NCI-H82 treated with DMSO at 0.1 percent for 48 hours (cell line): ENCODE measurements around the gene KBTBD12.

ENCODE experiments used
- DNase-seq: peaks from one replicate; lab custom pipeline; 2025; ENCODE audit not compliant: unreplicated experiment; lab: John Stamatoyannopoulos, UW

The KBTBD12 gene

DNA sequence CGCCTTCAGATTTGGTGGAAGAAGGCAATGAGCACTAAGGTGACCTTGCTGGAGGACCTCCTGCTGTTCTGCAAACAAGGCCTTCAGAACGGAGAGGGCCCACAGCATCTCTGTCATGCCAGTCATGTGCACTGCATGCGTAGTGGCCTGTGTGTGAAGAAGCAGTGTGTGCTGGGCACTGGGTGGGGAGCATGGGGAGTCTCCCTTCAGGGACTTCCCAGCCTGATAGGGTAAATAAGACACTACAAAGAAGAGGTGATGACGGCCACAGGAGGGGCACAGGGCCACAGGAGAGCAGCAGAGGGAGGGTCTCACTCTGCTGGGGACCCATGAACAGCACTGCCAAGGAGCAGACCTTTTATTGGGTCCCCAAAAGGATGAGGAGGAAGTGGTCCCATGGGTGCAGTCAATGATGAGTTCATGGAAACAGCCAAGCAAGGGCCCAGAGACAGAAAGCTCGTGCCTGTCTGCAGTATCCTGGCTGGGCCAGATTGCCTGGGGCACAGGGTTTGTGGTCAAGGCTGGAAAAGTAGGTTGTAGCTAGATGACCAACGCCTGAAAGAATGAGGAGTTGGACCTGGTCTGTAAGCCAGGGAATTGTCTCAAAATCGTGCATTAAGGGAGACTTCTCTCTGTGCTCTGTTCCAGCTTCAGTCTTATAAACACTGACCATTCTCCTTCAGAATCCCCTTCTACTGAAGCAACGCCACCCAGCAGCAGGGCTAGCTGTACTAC is 69.4 kb downstream of the KBTBD12 start:
- DNase-seq, result no peak

DNA sequence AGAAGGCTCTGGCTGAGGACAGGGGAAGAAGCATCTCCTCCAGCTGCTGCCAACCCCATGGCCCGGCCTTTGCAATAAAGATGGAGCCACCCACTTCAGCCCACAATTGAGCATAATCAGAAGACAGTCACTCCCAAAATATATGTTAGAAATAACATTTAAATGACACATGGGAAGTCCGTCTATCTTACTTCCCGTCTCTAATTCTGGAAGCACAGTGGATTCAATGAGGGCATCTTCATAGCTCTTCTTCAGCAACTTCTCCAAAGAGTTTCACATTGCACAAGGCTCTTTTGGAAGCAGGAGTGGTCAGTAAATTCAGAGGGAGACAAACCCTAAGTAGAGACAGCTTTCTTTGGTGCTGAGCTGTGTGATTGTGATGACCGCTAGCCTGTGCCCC is 70.2 kb downstream of the KBTBD12 start:
- no peak for DNase-seq

DNA sequence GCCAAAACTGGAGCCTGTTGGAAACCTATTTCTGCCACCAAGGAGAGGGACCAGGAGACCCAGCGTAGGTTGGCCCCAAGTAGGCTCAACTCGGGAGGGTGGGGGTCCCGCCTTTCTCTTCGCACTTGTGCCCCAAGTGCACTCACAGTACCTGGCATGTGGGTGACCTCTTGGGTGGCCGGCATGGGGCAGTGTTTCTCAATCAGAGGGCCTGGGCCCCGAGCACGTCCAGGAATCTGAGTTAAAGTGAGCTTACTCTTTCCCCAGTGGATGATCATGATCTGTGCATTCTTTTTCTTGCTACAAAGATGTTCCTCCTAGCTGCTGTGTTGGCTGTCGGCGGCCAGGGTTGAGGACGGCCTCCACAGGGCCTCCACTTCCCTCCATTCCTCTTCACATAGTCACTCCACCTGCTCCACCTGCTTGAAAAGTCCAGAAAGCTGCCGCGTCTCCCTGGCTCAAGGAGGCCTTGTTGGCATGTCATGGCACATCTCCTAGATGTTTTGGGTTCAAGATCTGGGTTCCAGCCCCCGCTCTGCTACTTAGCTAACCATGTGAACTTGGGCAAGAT is 70.7 kb downstream of the KBTBD12 start:
- no peak for DNase-seq

DNA sequence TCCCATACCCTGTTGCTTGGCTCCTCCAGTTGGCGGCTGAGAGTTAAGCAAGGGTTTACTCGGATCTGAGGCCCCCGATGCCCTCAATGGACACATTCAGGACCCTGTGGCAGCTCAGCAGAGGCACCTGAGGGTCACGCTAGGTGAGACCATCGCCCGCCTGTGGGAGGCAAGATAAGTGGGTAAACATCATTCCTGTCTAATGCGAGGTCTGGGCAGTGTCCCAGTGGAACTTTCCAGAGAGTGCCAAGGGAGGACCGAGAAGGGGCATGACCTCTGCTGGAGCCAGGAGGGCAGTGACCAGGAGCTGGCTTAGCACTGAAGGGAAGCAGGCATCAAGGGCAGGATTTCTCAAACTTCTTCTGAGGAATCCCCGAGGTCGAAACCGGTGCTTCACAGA is 71.8 kb downstream of the KBTBD12 start:
- no peak for DNase-seq

DNA sequence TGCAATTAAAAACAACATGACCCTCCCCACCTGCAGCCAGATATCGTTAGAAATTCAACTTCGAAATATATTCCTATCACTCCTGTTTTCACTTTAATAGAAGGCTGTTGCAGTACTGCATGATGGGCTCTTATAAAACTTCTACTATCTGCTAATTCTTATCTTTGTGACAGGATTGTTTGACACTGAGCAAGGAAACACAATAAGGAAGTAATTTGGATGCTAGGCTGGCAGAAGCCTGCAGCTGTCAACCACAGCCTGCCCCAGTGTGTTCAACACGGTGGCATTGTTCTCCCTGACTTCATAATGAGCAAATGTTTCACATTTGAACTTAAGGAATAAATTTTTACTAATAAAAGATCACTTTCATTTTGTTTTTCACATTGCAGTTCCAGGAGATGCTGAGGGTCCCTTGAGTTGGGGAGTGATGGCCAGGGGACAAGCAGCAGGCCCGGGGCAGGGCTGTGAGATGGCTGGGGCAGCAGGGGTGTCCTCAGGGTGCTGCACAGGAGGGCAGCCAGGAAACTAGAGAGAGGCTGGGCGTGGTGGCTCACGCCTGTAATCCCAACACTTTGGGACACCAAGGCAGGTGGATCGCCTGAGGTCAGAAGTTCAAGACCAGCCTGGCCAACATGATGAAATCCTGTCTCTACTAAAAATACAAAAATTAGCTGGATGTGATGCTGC is 72.4 kb downstream of the KBTBD12 start:
- no peak for DNase-seq

DNA sequence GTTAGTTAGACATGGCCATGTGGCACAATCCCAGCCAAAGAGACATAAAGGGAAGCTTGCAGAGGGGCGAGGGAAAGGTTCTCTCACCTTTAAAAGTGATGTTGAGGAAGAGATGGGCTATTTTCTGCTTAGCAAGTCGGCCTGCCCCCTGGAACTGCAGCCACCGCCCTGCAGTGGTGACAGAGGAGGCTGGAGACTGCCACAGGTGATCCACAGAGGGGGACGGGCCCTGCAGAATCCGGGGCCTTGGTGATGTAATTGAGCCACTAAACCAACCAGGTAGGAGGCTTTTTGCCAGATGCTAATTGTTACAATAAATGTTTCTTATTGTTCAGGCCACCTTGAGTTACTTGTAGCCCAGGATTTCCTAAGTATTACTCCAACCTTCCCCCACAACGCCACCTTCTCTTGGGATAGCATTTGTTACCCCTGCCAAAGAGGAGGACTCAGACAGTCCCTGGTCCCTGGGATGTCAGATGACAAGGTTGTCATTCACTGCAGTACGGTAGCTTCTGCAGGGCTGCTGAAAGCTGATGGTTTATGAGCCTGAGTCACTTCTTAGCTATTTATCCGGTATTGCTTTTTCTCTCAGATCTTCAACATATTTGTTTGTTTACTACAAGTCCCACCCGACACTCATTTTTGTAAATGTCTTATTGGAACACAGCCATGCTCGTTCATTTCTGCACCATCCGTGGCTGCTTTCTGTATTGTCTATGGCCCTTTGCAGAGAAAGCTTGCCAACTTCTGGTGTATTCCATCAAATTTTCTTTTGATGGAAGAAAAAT is 73.9 kb downstream of the KBTBD12 start:
- DNase-seq, result no peak

DNA sequence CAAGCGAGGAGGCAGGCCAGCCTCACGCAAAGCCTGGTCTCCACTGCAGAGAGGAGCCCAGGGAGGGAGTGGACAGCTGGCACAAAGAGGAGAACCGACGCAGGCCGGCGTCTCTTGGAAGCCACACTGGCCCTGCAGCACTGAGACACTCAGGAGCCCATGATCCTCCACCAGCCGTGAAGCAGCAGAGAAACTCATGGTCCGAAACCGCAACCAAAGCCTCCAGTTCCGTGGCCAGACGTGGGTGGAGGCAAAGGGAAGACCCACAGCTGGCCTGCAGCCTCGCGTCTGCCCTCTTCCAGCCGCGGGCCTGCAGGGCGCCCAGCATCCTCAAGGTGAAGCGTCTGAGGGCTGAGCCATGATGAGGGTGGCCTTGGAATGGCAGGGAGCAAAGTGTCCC is 75.0 kb downstream of the KBTBD12 start:
- no peak for DNase-seq

DNA sequence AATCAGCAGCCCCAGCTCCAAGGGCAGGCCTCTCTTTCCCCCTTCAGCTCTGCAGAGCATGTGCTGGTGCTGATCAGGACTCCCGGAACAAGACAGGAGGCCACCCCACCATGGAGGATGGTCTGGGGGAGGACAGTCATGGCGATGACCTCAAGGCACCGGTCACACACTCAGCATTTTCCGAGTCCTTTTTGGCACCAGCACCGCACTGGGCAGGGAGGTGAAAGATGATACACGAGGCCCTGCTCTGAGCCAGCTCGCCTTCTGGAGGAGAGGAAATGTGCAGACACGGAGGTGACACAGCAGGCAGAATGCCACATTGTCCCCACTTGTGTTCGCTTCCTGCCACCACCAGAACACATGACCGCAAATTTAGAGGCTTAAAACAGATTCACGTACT is 75.4 kb downstream of the KBTBD12 start:
- DNase-seq, result no peak

DNA sequence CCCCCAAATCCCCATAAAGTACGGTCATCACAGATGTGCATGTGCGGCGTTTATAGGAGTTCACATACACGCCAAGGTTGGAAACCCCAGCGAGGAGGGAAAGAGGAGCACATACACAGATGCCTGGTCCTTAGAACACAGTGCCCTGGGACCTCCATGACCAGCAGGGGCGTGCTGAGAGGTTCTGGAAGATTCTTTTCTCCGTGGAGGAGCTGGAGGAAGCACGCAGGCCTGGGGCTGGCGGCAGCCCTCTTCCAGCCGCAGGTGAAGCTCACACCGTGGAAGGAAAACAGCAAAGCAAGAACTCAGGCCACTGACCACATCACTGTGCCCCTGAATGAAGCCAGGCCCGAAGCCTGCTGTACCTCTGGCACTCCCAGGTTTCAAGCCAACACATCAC is 76.2 kb downstream of the KBTBD12 start:
- no peak for DNase-seq

DNA sequence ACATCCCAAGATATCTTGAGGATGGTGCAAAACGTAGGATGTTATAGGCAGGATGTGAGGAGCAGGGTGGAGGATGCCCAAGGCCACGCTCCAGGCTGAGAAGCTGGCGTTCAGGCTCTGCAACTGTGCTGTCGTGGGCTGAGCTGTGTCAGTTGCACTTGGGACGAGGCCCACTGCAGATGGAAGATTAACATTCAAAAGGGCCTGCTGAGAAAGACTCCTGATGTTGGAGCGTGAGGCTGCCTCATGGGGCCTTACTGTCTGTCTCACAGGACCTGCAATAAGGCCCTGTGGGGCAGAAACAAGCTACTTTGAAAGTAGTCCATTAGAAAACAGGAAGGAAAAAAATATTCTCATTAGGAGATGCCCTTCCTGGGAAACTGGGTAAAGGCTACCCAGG is 76.6 kb downstream of the KBTBD12 start:
- no peak for DNase-seq

DNA sequence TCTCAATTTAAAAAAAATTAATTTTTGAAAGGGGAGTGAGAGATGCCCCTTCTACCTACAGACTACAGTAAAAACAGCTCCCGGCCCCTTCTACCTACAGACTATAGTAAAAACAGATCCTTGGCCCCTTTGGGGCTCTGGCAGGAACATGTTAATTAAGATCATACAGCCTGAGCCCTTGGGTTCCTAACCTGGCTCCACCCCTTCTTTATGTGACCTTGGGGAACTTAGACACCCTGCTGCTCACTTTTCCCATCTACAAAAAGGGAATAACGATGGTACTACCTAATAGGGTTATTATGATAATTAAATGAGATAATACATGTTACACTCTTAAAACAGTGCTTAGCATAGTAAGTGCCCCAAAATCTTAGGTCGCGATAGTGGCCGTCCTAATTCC is 77.1 kb downstream of the KBTBD12 start:
- no peak for DNase-seq

DNA sequence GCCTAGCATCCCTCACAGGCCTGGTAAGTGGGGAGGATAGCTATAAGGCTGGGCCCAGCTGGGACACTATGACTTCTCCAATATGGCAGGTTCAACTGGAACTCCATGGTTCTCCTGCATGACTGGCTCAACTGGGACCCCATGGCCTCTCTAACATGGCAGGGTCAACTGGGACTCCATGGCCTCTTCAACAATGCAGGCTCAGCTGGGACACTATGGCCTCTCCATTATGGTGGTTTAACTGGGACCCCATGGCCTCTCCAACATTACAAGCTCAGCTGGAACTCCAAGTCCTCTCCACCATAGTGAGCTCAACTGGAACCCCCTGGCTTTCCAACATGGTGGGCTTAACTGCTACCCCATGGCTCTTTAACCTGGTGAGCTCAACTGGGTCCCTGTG is 79.0 kb downstream of the KBTBD12 start:
- no peak for DNase-seq

DNA sequence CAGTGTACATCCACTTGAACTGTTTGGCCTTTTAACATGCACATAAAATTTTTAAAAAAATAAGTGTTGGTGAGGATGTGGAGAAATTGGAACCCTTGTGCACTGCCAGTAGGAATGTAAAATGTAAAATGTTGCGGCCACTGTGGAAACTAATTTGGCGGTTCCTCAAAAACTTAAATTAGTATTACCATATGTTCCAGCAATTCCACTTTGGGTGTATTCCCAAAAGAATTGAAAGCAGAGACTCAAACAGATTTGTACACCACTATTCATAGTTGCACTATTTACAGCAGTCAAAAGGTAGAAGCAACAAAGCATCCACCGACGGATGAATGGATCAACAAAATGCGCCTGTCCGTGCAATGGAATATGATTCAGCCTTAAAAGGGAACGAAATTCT is 82.0 kb downstream of the KBTBD12 start:
- no peak for DNase-seq

DNA sequence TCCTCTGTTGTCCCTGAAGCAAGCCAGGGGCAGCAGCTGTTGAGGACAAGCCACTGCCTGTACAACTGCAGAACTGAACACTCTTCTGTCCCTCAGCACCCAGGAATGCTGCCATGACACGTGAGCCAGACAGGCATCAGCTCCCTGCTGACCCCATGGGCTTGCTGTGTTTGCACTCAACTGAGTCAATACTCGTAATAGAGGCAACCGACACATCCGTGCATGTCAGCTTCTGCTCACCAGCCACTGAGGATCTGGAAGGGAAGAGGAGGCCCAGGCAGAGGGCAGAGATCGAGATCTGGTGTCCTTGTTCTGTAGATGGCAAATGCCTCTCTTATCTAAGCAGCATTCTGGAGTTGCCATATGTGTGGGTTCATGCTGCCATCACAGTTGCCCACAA is 82.9 kb downstream of the KBTBD12 start:
- DNase-seq, result no peak

DNA sequence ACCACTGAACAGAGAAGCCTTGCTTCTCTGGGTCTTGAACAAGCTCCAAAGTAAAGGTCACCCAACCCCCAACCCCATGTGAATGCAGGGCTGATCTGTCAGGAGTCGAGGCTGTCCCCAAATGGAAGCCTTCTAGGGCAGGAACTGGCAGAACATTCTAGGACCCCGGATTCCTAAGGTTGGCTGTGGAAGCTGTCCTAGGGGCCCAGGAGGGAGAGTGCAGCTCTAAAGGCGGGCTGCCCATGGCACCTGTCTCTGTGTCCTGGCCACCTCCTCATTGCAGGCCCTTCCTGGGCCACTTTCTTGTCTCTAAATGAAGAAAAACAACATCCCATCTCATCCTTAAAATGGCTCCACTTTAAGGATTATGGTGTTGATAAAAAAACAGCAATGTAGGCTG is 83.6 kb downstream of the KBTBD12 start:
- DNase-seq, result no peak

DNA sequence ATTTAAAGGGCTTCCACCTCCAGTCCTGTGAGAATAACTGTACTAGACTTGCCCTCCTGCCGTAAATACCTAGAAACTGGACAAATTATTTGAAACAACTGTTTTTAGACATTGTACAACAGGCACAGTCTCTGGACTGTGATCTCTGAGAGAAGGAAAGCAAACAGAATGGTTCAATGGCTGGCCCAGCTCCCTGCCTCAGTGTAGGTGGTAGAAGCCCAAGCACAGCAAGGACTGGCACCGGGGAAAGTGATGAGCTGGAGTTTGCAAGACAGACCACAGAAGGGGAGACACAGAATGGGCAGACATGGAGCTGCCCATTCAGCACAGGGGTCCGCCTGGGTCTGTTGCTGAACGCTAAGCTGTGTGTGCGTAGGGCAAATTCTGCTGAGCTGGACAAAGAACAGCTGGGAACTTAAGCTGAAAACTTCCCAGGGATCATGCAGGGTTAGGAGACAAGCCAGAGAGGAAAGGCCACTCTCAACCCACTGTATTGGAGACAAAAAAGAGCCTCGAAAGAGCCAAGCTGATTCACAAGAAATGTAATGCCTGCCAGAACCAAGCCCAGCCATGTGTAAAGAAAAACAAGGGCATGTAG is 84.6 kb downstream of the KBTBD12 start:
- no peak for DNase-seq

DNA sequence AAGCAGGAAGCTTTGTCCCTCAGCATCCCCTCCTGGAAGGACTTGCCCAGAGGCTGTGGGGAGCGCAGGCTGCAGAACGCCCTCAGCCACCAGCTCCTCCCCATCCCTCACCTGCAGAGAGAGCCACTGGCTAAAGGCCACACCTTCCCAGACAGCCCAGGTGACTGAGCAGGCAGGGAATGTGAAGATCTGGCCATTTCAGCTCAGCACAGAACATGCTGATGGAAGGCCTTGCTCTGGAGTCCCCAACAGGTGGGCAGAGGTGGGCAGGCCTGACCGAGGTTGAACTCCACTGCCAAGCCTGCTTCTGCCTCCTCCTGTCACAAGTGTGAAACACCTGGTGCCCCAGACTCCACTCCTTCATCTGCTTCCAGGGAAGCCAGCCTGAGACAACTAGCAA is 86.5 kb downstream of the KBTBD12 start:
- DNase-seq, result no peak

DNA sequence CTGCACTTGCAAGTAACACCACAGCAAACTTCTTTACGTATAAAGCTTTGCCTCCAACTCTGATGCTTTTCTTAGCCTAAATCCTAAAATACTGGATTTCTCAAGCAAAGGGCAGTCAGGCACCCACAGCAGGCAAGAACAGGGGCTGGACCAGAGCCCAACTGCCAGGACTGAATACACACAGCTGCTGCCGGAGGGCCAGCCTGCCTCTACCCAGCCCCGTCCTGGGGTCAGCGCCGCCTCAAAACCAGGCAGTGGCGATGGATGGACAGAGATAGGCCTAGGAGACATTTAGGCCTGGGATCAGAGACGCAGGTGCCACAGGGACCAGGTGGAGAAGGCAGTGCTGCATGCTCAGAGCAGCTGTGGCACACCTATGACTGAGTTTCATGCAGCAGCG is 89.6 kb downstream of the KBTBD12 start:
- DNase-seq, result no peak

DNA sequence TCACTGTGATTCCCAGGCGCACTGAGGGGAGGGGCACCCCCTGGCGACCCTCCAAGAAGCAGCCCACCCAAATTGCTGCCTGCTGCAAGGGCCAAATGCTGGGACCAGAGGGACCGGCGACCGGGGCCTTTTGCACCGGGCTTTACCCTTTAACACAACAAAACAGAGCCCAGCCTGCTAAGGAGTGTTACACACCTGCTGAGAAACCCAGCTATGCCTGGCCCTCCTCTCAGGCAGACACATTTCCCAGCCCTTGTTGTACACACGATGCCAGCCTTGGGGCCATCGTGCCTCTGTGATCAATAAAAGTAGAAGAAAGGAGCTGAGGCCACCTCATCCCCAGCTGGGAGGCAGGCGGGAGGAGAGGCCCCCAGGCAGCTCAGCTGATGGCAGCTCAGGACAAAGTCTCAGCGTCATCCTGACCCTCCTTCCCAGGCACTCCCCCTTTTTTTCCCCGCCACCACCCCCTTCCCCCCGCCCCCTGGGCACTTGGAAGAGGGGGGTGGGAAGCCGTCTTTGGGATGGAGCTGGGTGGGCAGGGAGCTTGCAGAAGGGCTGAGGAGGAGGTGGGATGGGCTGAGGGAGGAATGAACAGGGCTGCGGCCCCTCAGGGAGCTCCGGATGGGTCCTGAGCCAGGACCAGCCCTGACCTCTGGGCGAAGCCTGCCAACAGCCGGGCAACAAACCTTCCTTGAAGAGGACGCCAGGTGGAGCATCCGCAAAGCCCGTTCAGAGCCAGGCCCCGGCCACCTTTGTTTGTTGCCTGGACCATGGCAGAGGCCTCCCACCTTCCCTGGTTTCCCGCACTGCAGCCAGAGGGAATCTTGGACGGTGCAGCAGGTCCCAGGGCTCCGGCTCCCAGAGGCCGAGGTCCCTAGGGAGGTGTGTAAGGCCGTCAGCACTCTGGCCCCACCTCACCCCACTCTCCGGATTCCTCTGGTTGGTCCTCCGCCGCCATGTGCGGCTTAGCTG is 91.3 kb downstream of the KBTBD12 start:
- DNase-seq, result no peak

DNA sequence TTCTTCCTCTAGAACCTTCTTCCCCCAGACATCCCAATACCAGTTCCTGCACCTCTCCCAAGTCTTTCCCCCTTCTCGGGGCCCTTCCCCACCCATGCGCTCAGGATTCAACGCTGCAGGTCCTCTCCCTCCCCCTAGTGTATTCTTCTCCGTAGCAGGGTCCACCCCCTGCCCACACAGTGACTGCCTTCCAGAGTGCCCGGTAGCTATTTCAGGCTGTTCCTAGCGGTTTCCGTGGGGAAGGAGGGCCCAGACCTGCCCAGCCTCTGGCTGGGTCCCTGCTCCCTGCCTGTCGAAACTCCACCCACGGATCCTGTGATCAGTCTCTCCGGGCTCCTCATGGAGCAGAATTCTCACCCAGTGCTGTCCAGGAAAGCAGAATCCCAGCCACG is 92.0 kb downstream of the KBTBD12 start:
- DNase-seq, result no peak
